HEK293 (cell line): ENCODE measurements around the gene CYRIA.

Experiments
- CTCF ChIA-PET: fragments of 350-600 bp; formaldehyde crosslinking; extraction: SDS; loops from one replicate; lab custom pipeline; 2021; ENCODE audit warnings: antibody characterized with exemption; lab: Yijun Ruan, JAX
- POLR2A ChIA-PET: fragments of 300-600 bp; formaldehyde crosslinking; extraction: SDS; loops from one replicate; lab custom pipeline; 2020; ENCODE audit warnings: antibody characterized with exemption, inconsistent platforms; lab: Yijun Ruan, JAX
- H3K27ac ChIP-seq: fragments of 200-500 bp; sonication (Bioruptor generic); 2 replicates; pipeline ENCODE4 v1.5.1; 2014; ENCODE audit warnings: low read depth, low read length, control low read depth, inconsistent platforms; ENCODE audit errors: extremely low read depth
- H3K36me3 ChIP-seq, 2 experiments: fragments of 200-500 bp in 1 of 2; sonication (Bioruptor generic) in 1 of 2; 1 replicate in 1 of 2; 2 replicates in 1 of 2; pipeline ENCODE4 v1.5.1; 2014 to 2017; ENCODE audit warnings: inconsistent platforms in 2 of 2, low read length in 2 of 2; ENCODE audit not compliant: control insufficient read depth in 2 of 2, insufficient read depth in 1 of 2
- H3K4me1 ChIP-seq: fragments of 200-500 bp; sonication (Bioruptor generic); 2 replicates; pipeline ENCODE4 v1.5.1; 2014; ENCODE audit warnings: mild to moderate bottlenecking, low read length, inconsistent platforms; ENCODE audit not compliant: control insufficient read depth, insufficient read depth
- H3K4me3 ChIP-seq: 2 replicates; pipeline ENCODE4 v1.5.1; 2011; ENCODE audit warnings: low read depth, mild to moderate bottlenecking, control low read depth, low read length, moderate library complexity
- H3K9me3 ChIP-seq: fragments of 200-500 bp; sonication (Bioruptor generic); 2 replicates; pipeline ENCODE4 v1.5.1; 2014; ENCODE audit warnings: low read depth, low read length, inconsistent platforms; ENCODE audit not compliant: control insufficient read depth, insufficient read depth
- AEBP2 ChIP-seq: fragments of 450-650 bp; formaldehyde crosslinking; IDR thresholded peaks from 2 replicates; pipeline ENCODE4 v1.5.1; 2016; ENCODE audit warnings: missing biosample characterization, missing genetic modification characterization, borderline replicate concordance
- EGR2 ChIP-seq: fragments of 450-650 bp; formaldehyde crosslinking; IDR thresholded peaks from 2 replicates; pipeline ENCODE4 v1.5.1; 2016; ENCODE audit warnings: low read depth, missing biosample characterization, missing genetic modification characterization
- ELK4 ChIP-seq: IDR thresholded peaks from 2 replicates; pipeline ENCODE4 v1.6.1; 2011; ENCODE audit warnings: mild to moderate bottlenecking, low read depth, low read length, borderline replicate concordance
- GFI1B ChIP-seq: fragments of 450-650 bp; formaldehyde crosslinking; IDR thresholded peaks from 2 replicates; pipeline ENCODE4 v1.5.1; 2016; ENCODE audit warnings: missing biosample characterization, missing genetic modification characterization
- HIC1 ChIP-seq: fragments of 450-650 bp; formaldehyde crosslinking; IDR thresholded peaks from 2 replicates; pipeline ENCODE4 v1.5.1; 2016; ENCODE audit warnings: missing biosample characterization, missing genetic modification characterization
- REPIN1 ChIP-seq: fragments of 450-650 bp; formaldehyde crosslinking; IDR thresholded peaks from 2 replicates; pipeline ENCODE4 v1.5.1; 2017; ENCODE audit warnings: missing biosample characterization, missing genetic modification characterization, low read depth
- TRIM28 ChIP-seq: IDR thresholded peaks from 2 replicates; pipeline ENCODE4 v1.6.1; 2011; ENCODE audit warnings: low read length, control low read depth, borderline replicate concordance
- WT1 ChIP-seq: fragments of 450-650 bp; formaldehyde crosslinking; IDR thresholded peaks from 2 replicates; pipeline ENCODE4 v1.5.1; 2016; ENCODE audit warnings: missing biosample characterization, missing genetic modification characterization
- ZNF10 ChIP-seq: fragments of 450-650 bp; formaldehyde crosslinking; IDR thresholded peaks from 2 replicates; pipeline ENCODE4 v1.5.1; 2017; ENCODE audit warnings: missing biosample characterization, missing genetic modification characterization
- ZNF112 ChIP-seq: fragments of 450-650 bp; formaldehyde crosslinking; IDR thresholded peaks from 2 replicates; pipeline ENCODE4 v1.5.0; 2017; ENCODE audit warnings: missing biosample characterization, missing genetic modification characterization
- ZNF148 ChIP-seq: fragments of 450-650 bp; formaldehyde crosslinking; IDR thresholded peaks from 2 replicates; pipeline ENCODE4 v1.5.0; 2017; ENCODE audit warnings: missing biosample characterization, missing genetic modification characterization, borderline replicate concordance
- ZNF18 ChIP-seq: fragments of 450-650 bp; formaldehyde crosslinking; IDR thresholded peaks from 2 replicates; pipeline ENCODE4 v1.5.1; 2016; ENCODE audit warnings: missing biosample characterization, missing genetic modification characterization
- ZNF2 ChIP-seq: fragments of 450-650 bp; formaldehyde crosslinking; IDR thresholded peaks from 2 replicates; pipeline ENCODE4 v1.5.1; 2016; ENCODE audit warnings: missing biosample characterization, missing genetic modification characterization
- ZNF202 ChIP-seq: fragments of 450-650 bp; formaldehyde crosslinking; IDR thresholded peaks from 2 replicates; pipeline ENCODE4 v1.5.1; 2016; ENCODE audit warnings: missing biosample characterization, missing genetic modification characterization, borderline replicate concordance
- ZNF274 ChIP-seq, 2 experiments: fragments of 200-500 bp in 1 of 2; fragments of 450-650 bp in 1 of 2; sonication (Bioruptor generic) in 1 of 2; formaldehyde crosslinking in 1 of 2; IDR thresholded peaks; 2 replicates each; pipeline versions ENCODE4 v1.5.1 to v1.6.1; 2014 to 2016; ENCODE audit warnings: borderline replicate concordance in 1 of 2, inconsistent platforms in 1 of 2, low read length in 1 of 2, missing biosample characterization in 1 of 2, missing genetic modification characterization in 1 of 2
- ZNF335 ChIP-seq: fragments of 450-650 bp; formaldehyde crosslinking; conservative IDR thresholded peaks from 2 replicates; pipeline ENCODE4 v1.5.1; 2016; ENCODE audit warnings: missing biosample characterization, missing genetic modification characterization
- ZNF423 ChIP-seq: fragments of 450-650 bp; formaldehyde crosslinking; IDR thresholded peaks from 2 replicates; pipeline ENCODE4 v1.5.1; 2016; ENCODE audit warnings: missing biosample characterization, missing genetic modification characterization
- ZNF510 ChIP-seq: fragments of 450-650 bp; formaldehyde crosslinking; IDR thresholded peaks from 2 replicates; pipeline ENCODE4 v1.5.1; 2018; ENCODE audit warnings: mild to moderate bottlenecking, missing genetic modification characterization, missing biosample characterization; ENCODE audit not compliant: insufficient replicate concordance
- ZNF514 ChIP-seq: fragments of 450-650 bp; formaldehyde crosslinking; IDR thresholded peaks from 2 replicates; pipeline ENCODE4 v1.5.1; 2016; ENCODE audit warnings: missing biosample characterization, missing genetic modification characterization
- ZNF558 ChIP-seq: fragments of 450-650 bp; formaldehyde crosslinking; IDR thresholded peaks from 2 replicates; pipeline ENCODE4 v1.5.1; 2016; ENCODE audit warnings: missing biosample characterization, missing genetic modification characterization
- ZNF571 ChIP-seq: fragments of 450-650 bp; formaldehyde crosslinking; IDR thresholded peaks from 2 replicates; pipeline ENCODE4 v1.5.0; 2017; ENCODE audit warnings: missing biosample characterization, missing genetic modification characterization
- ZNF600 ChIP-seq: fragments of 450-650 bp; formaldehyde crosslinking; IDR thresholded peaks from 2 replicates; pipeline ENCODE4 v1.5.1; 2016; ENCODE audit warnings: missing biosample characterization, missing genetic modification characterization
- ZNF623 ChIP-seq: fragments of 450-650 bp; formaldehyde crosslinking; IDR thresholded peaks from 2 replicates; pipeline ENCODE4 v1.5.1; 2016; ENCODE audit warnings: missing biosample characterization, missing genetic modification characterization
- ZNF776 ChIP-seq: fragments of 450-650 bp; formaldehyde crosslinking; IDR thresholded peaks from 2 replicates; pipeline ENCODE4 v1.5.0; 2017; ENCODE audit warnings: missing biosample characterization, missing genetic modification characterization, borderline replicate concordance
- ZNF791 ChIP-seq: fragments of 450-650 bp; formaldehyde crosslinking; IDR thresholded peaks from 2 replicates; pipeline ENCODE4 v1.5.1; 2016; ENCODE audit warnings: missing biosample characterization, missing genetic modification characterization
- ZNF837 ChIP-seq: fragments of 450-650 bp; formaldehyde crosslinking; IDR thresholded peaks from 2 replicates; pipeline ENCODE4 v1.5.1; 2016; ENCODE audit warnings: missing biosample characterization, missing genetic modification characterization

The CYRIA gene

GRCh38 chr2:16660556-16660955, 5.1 kb downstream of the CYRIA start:
- no peak overlapping the region for H3K27ac ChIP-seq
- CTCF ChIA-PET = interaction anchor here (1.6 kb wide), 1 partner anchor 112 kb away, joined by 4 read pairs; no protein-coding TSS in a partner anchor
- no peak for TF ChIP-seq WT1 (tag by site-specific recombination)
- TF ChIP-seq GFI1B = no peak
- no peak for TF ChIP-seq EGR2 (tag by site-specific recombination)
- TF ChIP-seq ZNF112 (tag by site-specific recombination) = no peak
- TF ChIP-seq ZNF837 (tag by site-specific recombination) = no peak
- no peak for TF ChIP-seq ZNF202
- no peak for TF ChIP-seq ZNF510 (tag by site-specific recombination)
- TF ChIP-seq ZNF18 (tag by site-specific recombination) = no peak
- no peak for TF ChIP-seq ZNF274 (IDR thresholded peaks at IDR 0.05; ENCODE audit: low read length)
- TF ChIP-seq ZNF274 (tag by site-specific recombination; IDR thresholded peaks at IDR 0.05; ENCODE audit: borderline replicate concordance) = no peak
- TF ChIP-seq ZNF558 (tag by site-specific recombination) = no peak
- no peak for TF ChIP-seq ZNF10 (tag by site-specific recombination)
- TF ChIP-seq ZNF776 (tag by site-specific recombination) = no peak
- TF ChIP-seq ZNF600 (tag by site-specific recombination) = no peak
- no peak for TF ChIP-seq ZNF335 (tag by site-specific recombination)
- no peak for TF ChIP-seq TRIM28
- no peak for TF ChIP-seq AEBP2
- no peak for TF ChIP-seq HIC1 (tag by site-specific recombination)
- no peak for TF ChIP-seq ZNF791 (tag by site-specific recombination)

GRCh38 chr2:16660114-16660513, 5.5 kb downstream of the CYRIA start:
- no peaks in the 10 kb centered on the region for H3K36me3 ChIP-seq
- H3K4me1 ChIP-seq = no peaks in the 10 kb centered on the region
- H3K9me3 ChIP-seq = no peaks in the 10 kb centered on the region
- CTCF ChIA-PET = interaction anchor here (1.5 to 1.6 kb wide), 2 partner anchors 47 to 113 kb away, joined by 3 to 4 read pairs; no protein-coding TSS in a partner anchor
- no peak overlapping the region for H3K27ac ChIP-seq
- POLR2A ChIA-PET = no interaction called here
- no peak overlapping the region for H3K4me3 ChIP-seq
- no peak for TF ChIP-seq ZNF423 (tag by site-specific recombination)
- TF ChIP-seq ZNF148 (tag by site-specific recombination) = no peak
- TF ChIP-seq ZNF571 (tag by site-specific recombination) = no peak
- no peak for TF ChIP-seq ZNF514 (tag by site-specific recombination)
- TF ChIP-seq ELK4 = no peak
- TF ChIP-seq ZNF18 (tag by site-specific recombination) = no peak
- no peak for TF ChIP-seq ZNF623 (tag by site-specific recombination)
- no peak for TF ChIP-seq ZNF2 (tag by site-specific recombination)
- TF ChIP-seq REPIN1 = no peak

More at GRCh38 chr2:16660556-16660955, 5.1 kb downstream of the CYRIA start:
- POLR2A ChIA-PET = no interaction called here
- no peaks in the 10 kb centered on the region for H3K4me1 ChIP-seq
- H3K9me3 ChIP-seq = no peaks in the 10 kb centered on the region
- H3K36me3 ChIP-seq = no peaks in the 10 kb centered on the region
- no peak overlapping the region for H3K4me3 ChIP-seq
